Raji (cell line): Measurements from ENCODE around the gene SCLY.

Source experiments
- POLR2A ChIP-seq: IDR thresholded peaks from 2 replicates; pipeline ENCODE4 v1.6.1; 2011; ENCODE audit warnings: low read depth, low read length, control low read depth; ENCODE audit not compliant: insufficient read depth

The SCLY gene

GRCh38 chr2:238121511-238122286, 60.9 kb downstream of the SCLY start:
- TF ChIP-seq POLR2A = no peak

- TF ChIP-seq POLR2A = no peak
These were observed 61.8 kb downstream of the SCLY start for GRCh38 chr2:238122287-238123217.

GRCh38 chr2:238123218-238123971, 62.6 kb downstream of the SCLY start:
- no peak for TF ChIP-seq POLR2A

GRCh38 chr2:238123991-238124470, 63.2 kb downstream of the SCLY start:
- no peak for TF ChIP-seq POLR2A

- TF ChIP-seq POLR2A = no peak
These were observed 63.8 kb downstream of the SCLY start for GRCh38 chr2:238124488-238125126.

GRCh38 chr2:238125127-238125885, 64.5 kb downstream of the SCLY start:
- TF ChIP-seq POLR2A = no peak

GRCh38 chr2:238126338-238126737, 65.5 kb downstream of the SCLY start:
- no peak for TF ChIP-seq POLR2A

- no peak for TF ChIP-seq POLR2A
These were observed 66.0 kb downstream of the SCLY start for GRCh38 chr2:238126775-238127164.

GRCh38 chr2:238127165-238128060, 66.6 kb downstream of the SCLY start:
- no peak for TF ChIP-seq POLR2A

GRCh38 chr2:238128061-238128440, 67.2 kb downstream of the SCLY start:
- TF ChIP-seq POLR2A = no peak

GRCh38 chr2:238128534-238129001, 67.8 kb downstream of the SCLY start:
- no peak for TF ChIP-seq POLR2A

GRCh38 chr2:238129166-238130010, 68.6 kb downstream of the SCLY start:
- TF ChIP-seq POLR2A = no peak
